GM20431 (cell line): ENCODE results near the gene SLC9A1.

Experiments used
- in situ Hi-C: fragments of 300-500 bp; cut with MseI, MboI; formaldehyde crosslinking; loops from one replicate; pipeline ENCODE4 v1.15.0; 2020; ENCODE audit warnings: low sequenced_read_pairs; ENCODE audit not compliant: unreplicated experiment

The SLC9A1 gene

DNA sequence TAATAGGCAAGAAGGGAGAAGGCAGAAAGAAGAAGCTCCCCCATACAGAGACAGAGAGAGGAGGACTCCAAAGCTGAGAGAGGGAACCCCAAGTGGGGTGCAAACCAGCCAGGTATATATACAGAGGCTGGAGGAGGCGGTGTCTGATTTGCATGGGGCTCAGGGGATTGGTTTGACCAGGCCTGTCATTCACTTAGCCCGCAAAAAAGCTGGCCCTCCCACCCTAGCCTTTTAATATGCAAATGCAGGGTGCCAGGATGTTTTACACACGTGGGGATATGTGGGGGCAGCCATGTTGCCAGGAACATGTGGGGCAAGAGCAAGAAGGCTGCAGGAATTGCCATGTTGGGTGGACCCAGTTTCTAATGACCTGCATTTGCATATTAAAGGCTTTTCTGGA is 105.3 kb downstream of the SLC9A1 start:
- in situ Hi-C loops: loop anchor here (10.0 kb wide), 1 partner anchor 45 kb away; no protein-coding TSS in a partner anchor

- in situ Hi-C loops: loop anchor here (10.0 kb wide), 1 partner anchor 46 kb away; no protein-coding TSS in a partner anchor
Observed at GRCh38 chr1:27049100-27049499, 105.8 kb downstream of the SLC9A1 start.
